ENCODE results near the gene PDE4B.
"Not testable (repeated sequence)": the region's sequence is repeated elsewhere in the genome, so short reads cannot be mapped to it uniquely, and the experiment has no call there.

The PDE4B gene

DNA sequence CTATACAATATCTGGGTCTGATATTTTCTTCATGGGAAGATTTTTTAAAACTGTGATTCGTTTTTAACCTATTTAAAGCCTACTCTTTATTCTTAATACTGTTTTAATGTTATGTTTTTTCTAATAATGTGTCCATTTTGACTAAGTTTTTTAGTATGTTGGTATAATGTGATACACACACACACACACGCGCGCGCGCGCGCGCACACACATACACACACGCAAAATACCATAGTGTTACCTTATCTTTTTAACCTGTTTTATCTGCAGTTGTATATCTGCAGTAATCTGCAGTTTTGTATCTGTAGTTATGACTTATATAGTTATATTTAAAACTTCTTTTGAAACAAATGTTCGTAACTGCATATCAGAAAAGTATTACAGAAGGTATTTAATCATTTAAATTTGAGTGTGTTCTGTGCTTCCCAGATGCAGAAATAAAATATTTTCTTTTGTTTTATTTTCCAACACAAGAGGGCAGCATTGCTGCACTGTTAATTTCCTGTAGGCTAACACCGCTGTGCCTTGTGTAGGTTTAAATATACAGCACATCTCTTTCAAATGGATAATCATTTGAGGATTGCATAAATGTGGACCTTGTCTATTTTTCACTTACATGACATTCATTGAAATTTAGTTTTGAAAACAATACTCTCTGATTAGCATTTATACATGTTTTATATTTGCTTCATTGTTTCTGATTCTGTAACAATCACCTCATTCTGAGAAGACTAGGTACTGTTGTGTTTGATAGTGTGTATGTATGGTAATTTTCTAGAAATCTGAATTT is 166.1 kb downstream of the PDE4B start:
- DNase-seq, result peak; percentile 15 to 41

DNA sequence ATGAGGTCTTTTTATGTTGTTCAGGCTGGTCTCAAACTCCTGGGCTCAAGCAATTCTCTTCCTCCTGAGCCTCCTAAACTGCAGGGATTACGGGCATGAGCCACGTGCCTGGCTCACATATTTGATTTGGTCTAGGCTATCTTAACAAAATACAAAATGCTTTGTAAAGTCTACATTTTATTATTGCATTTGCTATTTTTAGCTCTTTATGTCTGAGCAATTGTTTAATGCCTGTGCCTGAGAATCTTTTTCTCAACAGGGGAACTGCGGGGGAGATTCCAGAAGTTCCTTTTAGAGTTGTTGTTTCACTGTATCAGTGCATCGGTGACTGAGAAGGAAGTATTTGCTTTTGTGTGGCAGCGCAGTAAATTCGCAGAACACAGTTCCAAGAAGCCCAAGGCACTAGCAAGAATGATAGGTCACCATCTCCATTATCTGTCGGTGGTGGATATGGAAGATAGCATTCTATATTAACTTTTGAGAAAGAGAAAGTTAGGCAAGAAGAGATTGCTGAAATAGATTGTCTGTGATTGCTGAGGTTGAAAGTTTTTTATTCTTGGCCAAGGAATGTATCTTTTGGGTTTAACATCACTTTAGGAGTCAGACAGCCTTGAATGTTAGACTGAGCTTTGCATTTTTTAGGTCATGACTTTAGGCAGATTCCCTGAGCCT is 167.3 kb downstream of the PDE4B start:
- DNase-seq, result no peak

DNA sequence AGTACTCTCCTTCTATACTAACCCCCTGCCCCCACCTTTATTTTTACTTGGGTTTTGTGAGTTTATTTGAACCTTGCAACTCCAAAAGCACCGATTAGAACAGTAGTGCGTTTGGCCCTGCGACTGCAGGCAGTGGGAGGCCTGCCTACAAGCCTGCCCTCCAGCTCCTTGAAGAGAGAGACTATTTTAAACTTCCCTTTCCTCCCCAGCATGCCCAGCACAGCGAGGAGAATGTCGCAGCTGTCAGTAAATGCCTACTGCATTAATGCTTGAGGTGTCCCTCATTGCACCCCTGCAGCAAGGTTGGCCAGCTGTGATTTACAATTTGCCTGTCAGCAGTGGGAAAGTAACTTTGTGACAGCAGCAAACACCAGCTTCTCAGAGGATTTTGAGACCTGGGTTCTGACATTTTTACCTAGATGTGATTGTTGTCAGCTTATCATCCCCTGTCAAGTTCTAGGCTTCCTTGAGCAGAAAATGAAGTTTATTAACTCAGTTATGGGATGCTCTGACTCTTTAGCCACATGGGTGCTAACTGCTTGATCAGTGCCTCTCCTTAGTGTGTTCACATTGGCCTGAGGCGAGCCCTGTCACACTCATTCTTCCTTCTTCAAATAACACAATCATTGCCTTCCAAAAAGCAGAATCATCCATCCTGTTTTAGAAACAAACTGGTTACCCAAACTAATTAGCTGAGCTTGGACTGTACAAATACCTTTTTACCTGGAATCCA is 170.6 kb downstream of the PDE4B start:
- no peak for DNase-seq

DNA sequence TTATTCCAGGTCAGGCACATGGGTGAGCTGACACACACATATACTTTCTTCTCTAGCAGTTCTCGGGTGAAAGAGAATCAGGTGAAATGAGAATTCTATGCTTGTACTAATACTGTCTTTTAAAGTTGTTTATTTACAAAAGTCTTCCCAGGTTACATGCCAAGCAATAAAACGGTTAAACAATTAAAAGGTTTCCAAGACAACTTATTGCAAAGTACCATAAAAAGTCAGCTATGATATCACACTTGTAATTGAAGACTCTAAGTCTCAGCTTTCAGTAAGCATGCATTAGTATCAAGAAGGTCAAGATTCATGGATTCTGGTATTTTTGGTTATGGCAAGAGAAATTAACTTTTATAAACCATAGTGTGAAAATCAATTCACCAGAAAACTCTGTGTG is 171.4 kb downstream of the PDE4B start:
- DNase-seq, result no peak

DNA sequence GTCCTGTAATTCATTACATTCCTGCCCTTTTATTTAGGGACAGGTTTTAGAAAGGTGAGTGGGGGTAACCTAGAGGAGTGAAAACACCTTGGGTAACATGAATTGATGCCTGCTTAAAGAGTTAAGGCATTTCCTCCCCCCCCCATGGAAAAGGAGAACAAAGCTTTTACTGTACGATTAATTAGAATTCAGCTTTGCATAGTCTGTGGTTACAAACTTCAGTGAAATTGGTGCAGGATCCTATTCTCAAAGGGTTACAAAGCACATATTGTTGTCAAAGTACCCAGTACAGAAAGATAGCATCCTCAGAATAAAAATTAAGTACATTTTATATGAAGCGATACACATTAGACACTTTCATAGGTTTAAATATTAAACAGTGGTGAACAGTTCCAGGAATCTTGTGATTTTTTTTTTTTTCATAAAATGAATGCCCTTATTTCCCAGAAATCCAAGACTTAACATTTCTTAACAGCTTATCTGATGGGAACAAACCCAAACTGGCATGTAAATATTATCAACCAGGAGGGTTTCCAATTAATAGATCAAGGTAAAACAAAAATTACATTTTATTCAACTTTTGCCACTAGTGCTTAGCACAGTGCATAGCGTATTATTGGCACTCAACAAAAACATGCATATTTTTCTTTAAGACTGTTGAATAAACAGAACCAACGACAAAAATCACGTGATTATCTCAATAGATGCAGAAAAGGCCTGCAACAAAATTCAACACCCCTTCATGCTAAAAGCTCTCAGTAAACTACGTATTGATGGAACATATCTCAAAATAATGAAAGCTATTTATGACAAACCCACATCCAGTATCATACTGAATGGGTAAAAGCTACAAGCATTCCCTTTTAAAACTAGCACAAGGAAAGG is 172.7 kb downstream of the PDE4B start:
- no peak for DNase-seq

DNA sequence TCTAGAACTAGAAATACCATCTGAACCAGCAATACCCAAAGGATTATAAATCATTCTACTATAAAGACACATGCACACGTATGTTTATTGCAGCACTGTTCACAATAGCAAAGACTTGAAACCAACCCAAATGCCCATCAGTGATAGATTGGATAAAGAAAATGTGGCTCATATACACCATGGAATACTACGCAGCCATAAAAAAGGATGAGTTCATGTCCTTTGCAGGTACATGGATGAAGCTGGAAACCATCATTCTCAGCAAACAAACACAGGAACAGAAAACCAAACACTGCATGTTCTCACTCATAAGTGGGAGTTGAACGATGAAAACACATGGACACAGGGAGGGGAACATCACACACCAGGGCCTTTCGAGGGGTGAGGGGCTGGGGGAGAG is 174.8 kb downstream of the PDE4B start:
- not testable (repeated sequence) for DNase-seq

DNA sequence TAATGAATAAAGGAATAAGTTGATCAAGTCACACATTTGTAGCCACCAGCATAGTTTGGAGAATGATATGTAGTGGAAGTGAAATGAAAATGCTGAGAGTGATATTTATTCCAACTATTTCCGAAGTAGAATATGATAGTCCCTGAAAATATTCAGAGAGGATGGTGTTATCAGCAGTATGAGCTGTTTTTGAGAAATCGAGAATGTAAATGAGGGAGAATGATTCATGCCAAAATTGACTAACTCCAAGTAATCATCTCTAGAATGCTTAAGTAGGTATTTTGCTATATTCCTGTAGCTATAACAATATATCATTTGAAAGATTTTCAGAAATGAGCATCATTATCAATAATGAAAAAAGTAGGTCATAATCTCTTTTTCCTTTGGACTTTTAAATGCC is 178.9 kb downstream of the PDE4B start:
- DNase-seq, result no peak

DNA sequence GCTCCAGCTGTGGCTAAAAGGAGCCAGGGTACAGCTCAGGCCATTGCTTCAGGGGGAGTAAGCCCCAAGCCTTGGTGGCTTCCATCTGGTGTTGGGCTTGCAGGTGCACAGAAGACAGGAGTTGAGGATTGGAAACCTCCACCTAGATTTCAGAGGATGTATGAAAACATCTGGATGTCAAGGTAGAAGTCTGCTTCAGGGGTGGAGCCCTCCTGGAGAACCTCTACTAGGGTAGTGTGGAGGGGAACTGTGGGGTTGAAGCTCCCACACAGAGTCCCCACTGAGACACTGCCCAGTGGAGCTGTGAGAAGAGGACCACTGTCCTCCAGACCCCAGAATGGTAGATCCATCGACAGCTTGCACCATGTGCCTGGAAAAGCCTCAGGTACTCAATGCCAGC is 183.0 kb downstream of the PDE4B start:
- DNase-seq, result no peak

DNA sequence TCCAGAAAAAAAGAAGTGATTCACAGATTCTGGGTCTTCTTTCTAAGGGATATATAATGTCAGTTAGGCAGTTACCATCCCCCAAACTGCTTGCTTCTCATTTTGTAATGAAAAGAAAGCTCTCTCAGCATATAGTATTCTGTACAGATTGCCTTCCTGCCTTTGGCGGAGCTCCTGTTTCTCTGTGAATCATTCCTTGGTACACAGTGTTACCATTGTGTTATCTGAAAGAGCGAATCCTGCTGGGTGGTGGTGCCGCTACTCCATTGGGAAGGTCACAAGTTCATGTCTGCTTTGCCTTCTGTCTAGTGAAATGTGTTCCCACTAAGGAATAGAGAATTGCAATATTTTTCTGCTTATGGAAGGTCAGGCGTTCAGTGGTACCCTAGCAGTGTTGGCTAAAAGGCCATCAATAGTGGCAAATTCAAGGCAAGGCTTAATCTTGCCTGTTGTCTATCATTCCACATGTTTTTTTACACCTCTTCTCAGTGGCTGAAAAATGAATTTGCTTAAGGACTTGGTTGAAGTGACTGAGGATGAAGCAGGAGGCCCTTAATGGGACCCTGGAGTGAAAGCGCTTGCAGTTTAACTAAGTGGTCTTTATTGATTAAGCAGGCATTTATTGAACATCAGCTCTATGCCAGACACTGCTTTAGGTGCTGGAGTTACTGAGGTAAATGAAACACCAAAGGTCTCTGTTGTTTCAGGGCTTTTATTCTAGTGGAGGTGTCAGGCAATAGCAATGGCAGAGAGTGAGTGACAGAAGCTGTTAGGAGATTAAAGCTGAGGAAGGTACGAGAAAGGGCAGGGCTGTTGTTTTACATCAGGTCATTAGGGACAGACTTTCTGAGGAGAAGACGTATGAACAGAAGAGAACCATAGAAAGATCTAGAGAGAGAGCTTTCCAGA is 186.7 kb downstream of the PDE4B start:
- DNase-seq, result no peak

DNA sequence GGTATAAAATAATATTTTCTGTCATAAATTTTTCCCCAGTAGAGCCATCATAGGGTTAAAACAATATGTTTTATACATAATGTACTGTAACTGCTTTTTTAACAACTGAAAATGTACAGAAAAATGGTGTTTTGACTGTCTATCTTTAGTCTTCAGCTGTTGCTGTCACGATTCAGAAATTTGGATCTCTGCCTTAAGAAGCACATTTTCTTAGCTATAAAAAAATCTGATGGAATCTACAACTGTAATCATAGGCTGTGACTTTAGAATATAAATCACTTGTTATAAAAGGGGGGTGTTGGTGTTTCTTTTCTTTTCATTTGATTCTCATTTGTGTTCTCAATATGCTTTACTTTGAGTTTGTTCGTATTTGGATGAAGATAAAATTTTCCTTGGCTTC is 187.5 kb downstream of the PDE4B start:
- no peak for DNase-seq

DNA sequence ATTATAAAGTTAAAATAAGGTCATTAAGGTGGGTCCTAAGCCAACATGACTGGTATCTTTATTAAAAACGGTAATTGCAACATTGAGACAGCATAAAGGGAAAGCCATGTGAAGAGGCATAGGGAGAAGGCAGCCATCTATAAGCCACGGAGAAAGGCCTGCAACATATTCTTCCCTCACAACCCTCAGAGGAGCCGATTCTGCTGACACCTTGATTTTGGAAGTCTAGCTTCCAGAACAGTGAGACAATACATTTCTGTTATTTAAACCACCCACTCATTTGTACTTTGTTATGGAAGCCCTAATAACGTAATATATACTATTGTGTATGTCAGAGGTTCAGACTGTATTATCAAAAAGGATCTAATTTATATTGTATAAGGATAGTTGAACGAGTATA is 190.8 kb downstream of the PDE4B start:
- no peak for DNase-seq

DNA sequence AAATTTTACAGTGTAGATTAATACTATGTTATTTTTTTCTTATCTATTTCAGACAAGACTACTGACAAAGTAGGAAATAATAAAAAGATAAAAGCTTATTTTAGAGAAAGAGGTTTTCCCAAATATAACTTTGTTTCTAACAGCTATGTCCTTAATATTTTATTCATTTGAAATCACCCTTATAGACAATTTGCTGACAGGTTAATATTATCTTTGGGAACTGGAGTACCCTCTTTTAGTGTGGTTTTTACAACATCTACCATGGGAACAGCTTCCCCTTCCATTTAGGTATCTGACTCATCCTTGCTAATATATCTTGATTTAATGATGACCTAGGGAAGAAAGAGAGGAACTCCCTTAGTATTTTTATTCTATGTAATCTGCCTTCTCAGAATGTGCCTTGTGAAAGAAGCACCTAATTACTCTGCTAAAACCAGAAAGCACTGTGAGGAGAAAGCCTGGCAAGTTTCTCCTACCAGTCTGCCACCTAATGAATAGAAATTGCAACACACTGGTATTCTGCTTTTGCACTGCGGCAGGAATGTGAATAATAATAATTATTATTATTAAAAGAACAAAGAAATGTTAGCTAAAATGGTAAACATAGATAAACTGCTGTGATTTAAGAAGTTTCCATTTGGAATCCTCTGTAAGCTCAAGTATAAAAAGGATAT is 192.8 kb downstream of the PDE4B start:
- no peak for DNase-seq

DNA sequence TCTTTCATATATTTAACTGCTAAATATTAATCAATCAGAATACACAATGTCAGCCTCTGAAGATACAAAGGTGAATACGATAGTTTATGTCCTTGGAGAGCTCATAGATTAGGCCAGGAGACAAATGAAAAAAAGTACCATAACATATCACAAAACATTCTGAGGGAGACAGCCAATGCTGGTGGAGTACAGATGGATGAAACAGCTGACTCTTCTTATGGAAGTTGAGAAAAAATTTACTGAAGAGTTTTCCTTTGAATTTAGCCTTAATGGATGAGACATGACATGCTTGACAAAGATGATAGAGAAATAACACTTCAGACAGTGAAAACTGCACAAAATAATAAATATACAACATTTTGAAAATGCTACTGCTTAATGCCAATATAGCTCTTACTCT is 193.5 kb downstream of the PDE4B start:
- no peak for DNase-seq

DNA sequence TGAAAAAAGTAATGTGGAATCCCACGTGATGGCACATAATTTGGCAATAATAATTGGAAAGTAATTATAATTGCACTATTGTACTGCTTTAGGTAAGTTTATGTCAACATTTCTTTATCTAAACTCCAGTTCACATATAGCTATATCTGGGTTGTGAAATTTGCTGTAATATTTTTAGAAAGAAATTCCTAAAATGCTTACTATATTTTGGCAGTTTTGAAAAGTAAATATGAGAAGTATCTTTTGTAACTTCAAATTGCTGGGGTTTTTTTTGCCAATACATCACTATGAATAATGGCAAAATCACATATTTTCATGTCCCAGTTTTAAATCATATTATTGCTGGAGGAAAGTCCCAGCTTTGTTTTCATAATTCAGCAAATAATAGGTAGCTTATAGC is 197.5 kb downstream of the PDE4B start:
- no peak for DNase-seq

DNA sequence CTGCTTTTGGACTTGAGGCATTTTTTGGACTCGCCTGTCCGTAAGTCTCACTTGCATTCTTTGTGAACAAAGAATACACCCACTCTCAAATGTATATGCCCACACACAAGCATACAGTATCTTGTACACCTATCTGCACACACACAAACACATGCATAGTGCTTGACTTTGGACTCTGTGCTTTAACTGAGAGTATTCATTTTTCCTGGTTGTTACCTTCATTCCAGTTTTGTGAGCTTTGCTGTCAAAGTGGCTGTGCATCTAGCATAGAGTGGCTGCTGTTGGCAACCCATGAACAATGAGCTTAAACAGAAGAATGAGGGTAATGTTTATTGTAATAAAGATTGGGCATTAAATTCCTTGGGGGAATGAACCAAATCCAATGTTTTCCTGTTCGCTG is 199.0 kb downstream of the PDE4B start:
- no peak for DNase-seq

DNA sequence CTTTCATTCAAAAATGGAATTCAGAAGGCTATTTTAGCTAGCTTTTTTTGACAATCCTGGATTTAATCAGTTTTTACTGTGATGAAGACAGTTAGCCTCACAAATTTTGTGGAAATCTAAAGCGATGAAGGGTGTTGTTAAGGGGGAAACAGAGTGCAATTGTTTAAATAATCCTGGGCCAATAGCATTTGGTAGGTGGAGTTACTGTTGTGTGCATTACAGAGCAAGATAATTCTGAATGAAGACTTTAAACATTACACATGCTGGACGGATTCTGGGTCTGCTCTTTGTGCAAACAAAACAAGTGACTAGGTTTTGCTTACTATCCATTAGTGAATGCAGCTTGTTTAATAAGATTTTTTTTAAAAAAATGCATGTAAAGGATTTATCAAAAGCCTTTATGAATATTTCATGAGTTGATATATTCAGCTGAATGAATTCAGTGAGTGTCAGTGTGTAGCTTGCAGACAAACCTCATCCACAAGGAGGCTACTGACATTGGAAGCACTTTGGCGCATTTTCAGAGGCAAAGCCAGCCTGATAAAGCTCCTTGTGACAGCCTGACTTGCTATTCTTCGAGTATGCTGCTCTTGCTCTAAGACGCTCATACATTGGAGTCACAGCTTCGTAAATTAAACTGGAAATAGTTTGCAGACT is 199.6 kb downstream of the PDE4B start:
- peak; percentile 24 to 65 for DNase-seq

DNA sequence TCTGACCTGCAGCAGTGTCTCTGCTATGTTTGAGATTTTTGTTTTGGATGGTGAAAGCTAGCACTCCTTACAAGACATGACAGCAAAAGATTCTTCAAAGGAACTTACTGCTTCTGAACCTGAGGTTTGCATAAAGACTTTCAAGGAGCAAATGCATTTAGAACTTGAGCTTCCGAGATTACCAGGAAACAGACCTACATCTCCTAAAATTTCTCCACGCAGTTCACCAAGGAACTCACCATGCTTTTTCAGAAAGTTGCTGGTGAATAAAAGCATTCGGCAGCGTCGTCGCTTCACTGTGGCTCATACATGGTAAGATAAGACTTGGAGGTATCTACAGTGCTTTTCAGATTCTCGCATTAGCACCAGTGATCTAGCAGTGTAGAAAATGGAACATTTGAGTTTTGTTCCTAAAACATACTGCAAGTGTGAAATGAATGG is 200.2 kb downstream of the PDE4B start:
- peak in 1 of 2 experiments; percentile 65 for DNase-seq

DNA sequence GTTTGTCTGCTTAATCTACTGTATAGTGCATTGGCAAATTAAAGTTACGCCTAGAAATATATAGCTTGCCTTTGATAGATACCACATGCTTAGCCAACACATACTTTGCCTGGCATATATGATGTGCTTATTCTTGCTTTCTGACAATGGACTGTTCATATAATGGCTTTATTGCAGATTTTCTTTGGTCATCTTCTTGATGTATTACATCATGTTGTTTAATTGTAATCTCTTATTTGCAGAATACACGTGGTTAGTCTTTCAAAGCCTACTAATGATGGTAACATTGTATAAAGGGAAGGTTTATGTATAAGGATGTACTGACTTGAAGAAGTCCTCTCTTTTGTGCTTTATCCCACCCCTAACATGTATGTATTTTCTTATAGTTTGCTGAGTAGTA is 201.5 kb downstream of the PDE4B start:
- peak in 1 of 2 experiments; percentile 20 for DNase-seq

DNA sequence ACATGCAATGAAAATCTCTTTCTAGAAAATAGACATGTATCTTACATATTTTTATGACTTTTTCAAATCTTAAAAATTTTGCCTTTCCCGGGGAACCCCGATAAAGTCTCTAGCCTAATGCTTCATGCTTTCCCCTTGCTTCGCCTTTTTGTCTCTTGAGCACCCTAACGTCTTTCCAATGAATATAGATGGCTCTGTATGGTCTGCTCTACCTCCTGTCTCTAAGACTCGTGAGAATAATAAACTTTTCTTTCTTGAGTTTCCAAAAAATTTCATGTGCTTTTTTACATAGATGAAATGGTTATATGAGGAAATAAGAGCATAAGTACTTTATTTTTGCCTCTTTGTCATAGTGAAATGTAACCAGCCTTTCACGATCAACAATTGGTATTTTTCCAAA is 202.6 kb downstream of the PDE4B start:
- no peak for DNase-seq

DNA sequence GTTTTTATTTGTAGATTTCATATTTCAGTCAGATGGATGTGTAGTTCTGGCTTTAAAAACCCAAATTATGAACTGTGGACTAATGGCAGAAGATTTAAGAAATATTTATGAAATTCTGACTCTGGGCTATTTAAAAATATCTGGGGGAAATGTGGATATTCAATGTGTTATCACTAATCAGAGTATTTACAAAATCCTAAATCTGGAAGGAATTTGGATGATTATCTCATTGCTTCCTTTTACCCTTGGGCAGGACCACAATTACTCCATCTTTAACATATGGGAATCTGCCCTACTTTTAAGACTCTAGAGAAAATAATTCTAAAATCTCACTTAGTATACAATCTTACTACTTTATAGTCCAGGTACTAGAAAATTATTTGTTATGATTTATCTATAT is 203.2 kb downstream of the PDE4B start:
- no peak for DNase-seq

DNA sequence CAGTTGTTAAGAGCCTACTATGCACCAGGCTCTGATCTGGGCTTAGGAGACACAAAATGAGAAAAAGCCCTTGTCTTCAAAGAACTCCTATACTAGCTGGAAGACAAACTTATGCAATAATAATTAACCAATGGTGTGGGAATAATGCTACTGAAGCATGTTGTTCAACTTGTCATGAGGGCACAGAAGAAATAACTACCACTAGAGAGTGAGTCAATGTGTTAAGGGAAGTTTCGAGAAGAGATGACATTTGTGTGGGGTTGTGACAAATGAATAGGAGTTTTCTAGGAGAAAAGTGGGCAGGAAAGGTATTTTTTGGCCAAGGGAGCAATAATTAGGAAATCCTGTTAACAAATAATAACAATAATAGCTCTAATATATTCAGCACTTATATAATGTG is 205.0 kb downstream of the PDE4B start:
- DNase-seq, result no peak
